ENCODE measurements around the gene STEEP1.
"Not testable (repeated sequence)": the region's sequence is repeated elsewhere in the genome, so short reads cannot be mapped to it uniquely, and the experiment has no call there.

The STEEP1 gene

DNA sequence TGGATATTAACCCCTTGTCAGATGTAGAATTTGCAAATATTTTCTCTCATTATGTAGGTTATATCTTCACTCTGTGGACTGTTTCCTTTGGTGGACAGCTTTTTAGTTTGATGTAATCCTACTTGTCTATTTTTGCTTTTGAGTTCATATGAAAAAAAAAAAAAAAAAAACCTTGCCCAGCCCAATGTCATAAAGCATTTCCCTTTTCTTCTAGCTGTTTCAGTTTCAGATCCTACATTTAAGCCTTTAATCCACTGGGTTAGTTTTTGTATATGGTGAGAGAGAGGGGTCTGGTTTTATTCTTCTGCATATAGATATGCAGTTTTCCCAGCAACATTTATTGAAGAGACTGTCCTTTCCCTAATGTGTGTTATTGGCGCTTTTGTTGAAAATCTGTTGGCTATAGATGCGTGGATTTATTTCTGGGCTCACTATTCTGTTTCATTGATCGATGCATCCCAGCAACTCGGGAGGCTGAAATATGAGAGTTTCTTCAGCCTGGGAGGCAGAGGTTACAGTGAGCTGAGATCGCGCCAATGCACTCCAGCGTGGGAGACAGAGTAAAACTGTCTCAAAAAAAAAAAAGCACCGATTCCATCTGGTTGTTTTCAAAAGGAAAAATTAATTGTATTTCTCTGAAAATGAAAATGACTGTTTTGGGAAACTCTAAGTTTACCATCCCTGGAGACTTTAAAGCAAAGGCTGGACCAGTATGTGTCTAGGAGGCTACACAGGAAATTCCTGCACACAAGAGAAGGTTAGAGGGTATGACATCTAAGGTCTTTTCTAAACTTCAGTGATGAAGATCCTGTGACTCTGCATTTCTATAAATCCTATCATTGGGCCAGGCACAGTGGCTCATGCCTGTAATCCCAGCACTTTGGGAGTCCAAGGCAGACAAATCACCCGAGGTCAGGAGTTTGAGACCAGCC, 35.6 kb downstream of the STEEP1 start:
- DNase-seq (ENCODE audit: low spot score) = no peak

- DNase-seq (ENCODE audit: low spot score) = no peak
Observed at GRCh38 chrX:119523664-119524184, 41.5 kb downstream of the STEEP1 start.

- no peak for DNase-seq (ENCODE audit: low spot score)
Observed at GRCh38 chrX:119521246-119521645, 44.0 kb downstream of the STEEP1 start.

- no peak for DNase-seq (ENCODE audit: low spot score)
Observed at GRCh38 chrX:119518371-119518770, 46.8 kb downstream of the STEEP1 start.

DNA sequence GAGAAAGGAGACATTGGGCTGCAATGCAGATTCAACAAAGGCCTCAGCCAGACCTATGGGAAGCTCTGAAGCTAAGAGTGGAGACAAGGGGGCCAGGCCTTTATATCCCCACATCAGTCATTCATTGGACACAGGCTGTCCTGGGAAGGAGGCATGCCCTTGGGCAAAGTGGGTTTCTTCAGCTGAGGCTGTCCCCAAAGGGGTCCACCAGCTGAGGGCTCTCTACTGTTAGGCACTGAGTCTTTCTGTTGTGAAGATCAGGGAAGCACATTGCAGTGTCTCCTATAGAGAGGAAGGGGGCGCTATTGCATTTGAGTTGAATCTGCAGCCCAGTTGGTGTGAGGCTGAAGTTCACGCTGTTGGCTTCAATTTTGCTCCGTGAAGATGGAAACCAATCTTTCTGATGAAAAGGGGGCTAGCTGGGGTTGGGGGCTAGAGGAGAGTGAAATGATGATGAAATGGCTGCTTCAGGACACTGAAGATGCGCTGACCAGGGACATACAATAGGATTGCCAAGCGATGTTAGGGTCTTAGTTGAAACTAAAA, 49.0 kb downstream of the STEEP1 start:
- DNase-seq (ENCODE audit: low spot score) = peak; percentile 70

DNA sequence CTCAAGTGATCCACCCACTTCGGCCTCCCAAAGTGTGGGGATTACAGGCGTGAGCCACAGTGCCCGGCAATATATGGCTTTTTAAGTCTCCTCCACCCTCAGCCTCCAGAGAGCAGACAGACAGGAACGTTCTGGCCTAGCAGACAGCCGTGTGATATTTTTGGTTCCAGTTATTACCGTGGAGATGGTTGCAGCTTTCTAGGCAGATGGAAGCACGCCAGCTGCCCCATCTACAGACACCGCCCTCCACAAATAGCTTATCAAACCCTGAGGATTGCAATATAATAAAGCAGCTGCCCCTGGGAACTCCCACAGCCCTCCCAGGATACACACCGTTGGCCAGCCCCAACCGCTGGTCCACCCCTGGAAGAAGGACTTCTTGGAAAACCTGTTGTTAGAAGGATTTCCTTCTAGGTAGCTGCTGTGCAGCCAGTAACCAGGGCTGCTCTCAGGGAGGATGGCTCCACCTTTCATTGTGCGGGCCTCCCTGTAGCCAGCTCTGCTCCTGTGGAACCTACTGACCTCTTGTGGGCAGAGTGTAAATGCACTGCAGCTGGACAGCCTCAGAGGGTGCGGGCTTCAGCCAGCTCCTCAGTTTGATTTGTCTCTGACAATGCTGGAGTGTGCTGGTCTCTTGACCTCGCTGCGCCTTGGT, 52.9 kb downstream of the STEEP1 start:
- DNase-seq (ENCODE audit: low spot score) = peak; percentile 80

DNA sequence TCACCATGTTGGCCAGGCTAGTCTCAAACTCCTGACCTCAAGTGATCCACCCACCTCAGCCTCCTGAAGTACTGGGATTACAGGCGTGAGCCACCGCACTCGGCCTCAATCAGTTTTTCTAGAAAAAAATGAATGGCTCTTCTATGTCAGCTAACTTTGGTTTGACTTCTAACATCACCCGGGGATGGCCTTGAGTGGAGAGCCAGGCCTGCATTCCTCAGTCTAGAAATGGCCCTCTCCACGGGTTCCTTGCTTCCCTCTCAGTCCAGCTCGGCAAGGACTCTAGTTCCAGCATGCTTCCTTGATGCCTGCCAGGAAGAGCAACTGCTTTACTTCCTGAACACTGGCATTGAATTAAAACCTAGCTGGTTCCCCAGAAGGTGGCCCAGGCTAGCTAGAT, 58.0 kb downstream of the STEEP1 start:
- DNase-seq (ENCODE audit: low spot score) = no peak

DNA sequence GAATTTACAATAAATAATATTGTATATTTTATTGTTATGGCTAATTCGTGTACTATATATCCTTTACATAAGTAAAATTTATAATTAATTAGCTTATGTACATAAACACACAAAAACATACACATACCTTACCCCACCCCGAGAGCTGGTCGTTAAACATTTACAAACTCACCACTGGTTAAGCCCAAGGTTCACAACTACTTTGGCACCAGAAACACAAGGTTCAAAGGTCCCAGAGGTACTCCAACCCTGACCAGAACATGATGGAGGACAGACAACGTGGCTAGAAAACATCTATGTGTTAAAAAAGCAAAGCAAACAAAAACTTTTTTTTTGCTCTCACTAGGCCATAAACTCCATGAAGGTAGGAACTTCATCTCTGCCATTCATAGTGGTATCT, 59.3 kb downstream of the STEEP1 start:
- no peak for DNase-seq (ENCODE audit: low spot score)

GRCh38 chrX:119505145-119505544, 60.1 kb downstream of the STEEP1 start:
- DNase-seq (ENCODE audit: low spot score) = not testable (repeated sequence)

DNA sequence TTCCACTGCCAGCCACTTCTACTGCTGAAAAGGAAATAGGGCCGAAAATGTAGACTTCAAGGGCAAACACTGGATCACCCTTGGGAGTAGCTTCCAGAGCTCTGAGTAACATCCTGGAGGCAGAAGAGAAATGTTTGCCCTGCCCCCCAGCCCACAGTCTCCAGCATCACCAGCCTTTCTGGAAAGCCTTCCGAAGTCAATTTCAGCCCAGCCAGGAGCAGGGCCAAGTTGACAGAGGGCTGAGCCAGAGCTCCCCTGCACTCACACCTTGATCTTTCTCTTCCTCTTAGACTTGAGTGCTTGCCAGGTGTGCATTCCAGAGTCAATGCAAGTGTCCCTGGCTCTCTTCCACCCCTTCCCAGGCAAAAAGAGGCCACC, 61.7 kb downstream of the STEEP1 start:
- peak; percentile 91 for DNase-seq (ENCODE audit: low spot score)

- DNase-seq (ENCODE audit: low spot score) = peak; percentile 72
Observed at GRCh38 chrX:119502727-119503483, 62.3 kb downstream of the STEEP1 start.

DNA sequence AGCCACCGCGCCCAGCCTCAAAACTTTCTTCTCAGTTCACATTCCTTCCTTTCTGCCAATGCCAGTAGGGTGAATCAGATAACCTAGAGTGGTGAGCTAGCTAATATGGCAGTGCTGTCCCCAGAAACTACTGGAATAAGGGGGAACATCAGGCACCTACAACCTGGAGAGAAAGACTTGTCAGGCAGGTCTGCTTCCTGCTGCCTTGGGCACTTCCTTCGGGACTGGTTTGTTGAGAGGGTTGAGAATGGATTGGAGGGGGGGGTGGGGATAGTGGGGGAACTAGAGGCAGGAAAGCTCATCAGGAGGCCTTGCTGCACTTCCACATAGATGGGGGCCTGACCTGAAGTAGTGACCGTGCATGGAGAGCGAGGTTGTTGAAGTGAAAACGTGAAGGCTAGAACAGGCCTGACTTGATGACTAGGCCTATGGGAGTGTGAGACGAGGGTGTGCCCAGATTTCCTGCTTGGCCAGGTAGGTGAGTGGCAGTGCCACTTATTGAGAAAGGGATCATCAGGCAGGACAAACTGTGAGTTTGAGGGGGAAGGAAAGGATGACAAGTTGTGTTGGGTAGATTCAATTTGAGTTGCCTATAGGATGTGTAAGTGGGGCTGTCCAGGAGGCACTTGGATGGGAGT, 63.6 kb downstream of the STEEP1 start:
- DNase-seq (ENCODE audit: low spot score) = peak; percentile 29

- no peak for DNase-seq (ENCODE audit: low spot score)
Observed at GRCh38 chrX:119500061-119500800, 65.0 kb downstream of the STEEP1 start.

DNA sequence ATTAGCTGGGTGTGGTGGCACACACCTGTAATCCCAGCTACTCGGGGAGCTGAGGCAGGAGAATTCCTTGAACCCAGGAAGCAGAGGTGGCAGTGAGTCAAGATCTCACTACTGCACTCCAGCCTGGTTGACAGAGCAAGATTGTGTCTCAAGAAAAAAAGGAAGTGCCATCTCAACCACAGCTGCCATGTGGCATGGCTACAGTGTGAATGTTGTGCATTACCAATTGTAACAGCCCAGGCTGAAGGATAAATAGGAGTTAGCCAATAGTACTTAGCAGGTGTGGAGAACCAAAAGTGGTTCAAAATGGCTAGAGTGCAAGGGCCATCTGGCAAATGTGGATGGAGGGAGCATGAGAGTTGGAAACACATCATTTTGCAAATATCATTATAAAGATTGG, 68.0 kb downstream of the STEEP1 start:
- no peak for DNase-seq (ENCODE audit: low spot score)

- DNase-seq (ENCODE audit: low spot score) = no peak
Observed at GRCh38 chrX:119495734-119496726, 69.2 kb downstream of the STEEP1 start.

DNA sequence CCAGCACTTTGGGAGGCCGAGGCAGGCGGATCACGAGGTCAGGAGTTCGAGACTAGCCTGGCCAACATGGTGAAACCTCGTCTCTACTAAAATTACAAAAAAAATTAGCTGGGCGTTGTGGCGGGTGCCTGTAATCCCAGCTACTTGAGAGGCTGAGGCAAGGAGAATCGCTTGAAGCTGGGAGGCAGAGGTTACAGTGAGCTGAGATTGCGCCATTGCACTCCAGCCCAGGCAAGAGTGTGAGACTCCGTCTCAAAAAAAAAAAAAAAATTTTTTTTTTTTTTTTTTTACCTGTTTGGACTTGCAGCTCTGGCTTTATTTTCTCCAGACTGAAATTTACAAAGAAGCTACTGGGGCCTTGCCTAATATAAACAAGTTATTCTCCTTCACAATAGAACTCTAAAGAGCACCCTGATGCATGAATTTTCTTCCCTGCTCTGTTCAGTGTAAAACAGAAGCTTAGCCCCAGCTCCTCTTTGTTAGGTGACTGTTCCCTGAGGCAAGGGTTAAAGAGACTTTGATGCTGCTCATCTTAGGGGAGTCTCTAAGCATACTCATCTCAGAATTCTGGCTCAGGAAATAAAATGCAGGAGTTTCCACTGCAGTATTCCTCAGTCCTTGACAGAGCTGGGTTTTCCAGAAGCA, 71.2 kb downstream of the STEEP1 start:
- DNase-seq (ENCODE audit: low spot score) = not testable (repeated sequence)

DNA sequence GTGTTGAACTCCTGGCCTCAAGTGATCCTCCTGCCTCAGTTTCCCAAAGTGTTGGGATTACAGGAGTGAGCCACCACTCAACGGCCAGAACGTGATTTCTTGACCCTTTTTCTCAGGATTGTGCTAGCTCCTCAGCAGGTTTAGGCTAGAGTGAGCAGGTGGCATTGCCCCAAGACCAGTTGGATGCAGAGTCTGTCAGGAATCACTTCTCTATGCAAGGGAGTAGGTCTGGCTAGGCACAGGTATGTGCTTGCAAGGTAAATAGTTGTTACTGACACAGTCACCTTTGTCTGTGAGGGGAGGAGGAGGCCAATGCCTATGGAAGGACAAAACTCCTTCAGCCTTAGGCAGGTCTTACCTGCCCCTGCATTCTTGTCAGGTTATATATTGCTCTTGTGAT, 72.7 kb downstream of the STEEP1 start:
- no peak for DNase-seq (ENCODE audit: low spot score)

DNA sequence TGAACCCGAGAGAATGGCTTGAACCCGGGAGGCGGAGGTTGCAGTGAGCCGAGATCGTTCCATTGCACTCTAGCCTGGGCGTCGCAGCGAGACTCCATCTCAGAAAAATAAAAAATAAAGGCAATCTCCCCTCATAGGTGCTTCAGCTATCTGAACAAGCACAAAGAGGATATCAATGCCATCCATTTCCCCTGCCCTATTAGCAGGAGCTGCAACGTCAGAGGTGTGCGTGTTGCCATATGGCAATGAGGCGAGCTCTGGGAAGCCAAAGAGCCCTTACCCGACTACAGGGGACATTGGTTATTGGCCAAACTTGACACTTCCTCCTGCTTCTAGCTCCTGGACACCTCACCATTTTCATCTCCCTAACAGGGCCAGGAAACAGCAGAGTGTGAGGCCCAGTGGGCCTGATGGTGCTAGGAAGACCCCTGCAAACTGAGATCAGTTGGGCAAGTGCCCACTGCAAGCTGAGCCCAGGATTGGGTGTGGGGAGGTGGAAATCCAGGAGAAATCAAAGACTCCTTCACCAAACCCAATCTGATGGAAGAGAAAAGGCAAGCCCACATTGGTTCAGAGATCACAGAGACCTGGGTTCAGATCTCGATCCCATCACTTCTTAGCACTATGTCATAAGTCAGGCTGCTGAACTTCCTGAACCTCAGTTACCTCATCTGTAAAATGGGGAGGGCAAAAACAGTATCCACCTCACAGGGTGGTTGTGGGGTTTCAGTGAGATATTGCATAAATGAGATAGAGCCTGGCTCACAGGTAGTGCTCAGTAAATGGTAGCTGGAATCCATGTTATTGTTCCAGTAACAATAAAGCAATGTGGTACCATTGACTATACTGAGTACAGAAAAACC, 75.8 kb downstream of the STEEP1 start:
- no peak for DNase-seq (ENCODE audit: low spot score)
